HG02973 (cell line): ENCODE data around the gene SFMBT2.
A peak's percentile ranks its signal among the peaks of the same experiment; 100 is the strongest.

Experiments used
- ATAC-seq: cut with Tn5 transposase; IDR thresholded peaks from one replicate; pipeline ENCODE4 v1.9.1; 2021; ENCODE audit warnings: moderate library complexity; ENCODE audit not compliant: unreplicated experiment

Gene SFMBT2

GRCh38 chr10:7275761-7276440 lies 134.9 kb downstream of the SFMBT2 start:
- no peak for ATAC-seq

- no peak for ATAC-seq
These were observed 136.5 kb downstream of the SFMBT2 start for GRCh38 chr10:7274293-7274692.

GRCh38 chr10:7272008-7272407 lies 138.8 kb downstream of the SFMBT2 start:
- ATAC-seq = no peak

GRCh38 chr10:7269988-7270387 lies 140.8 kb downstream of the SFMBT2 start:
- ATAC-seq = no peak

GRCh38 chr10:7267142-7267541 lies 143.7 kb downstream of the SFMBT2 start:
- ATAC-seq = no peak

GRCh38 chr10:7265396-7266123 lies 145.3 kb downstream of the SFMBT2 start:
- ATAC-seq = no peak

- no peak for ATAC-seq
These were observed 146.5 kb downstream of the SFMBT2 start for GRCh38 chr10:7264313-7264756.

GRCh38 chr10:7263616-7264015 lies 147.2 kb downstream of the SFMBT2 start:
- ATAC-seq = no peak

- no peak for ATAC-seq
These were observed 149.5 kb downstream of the SFMBT2 start for GRCh38 chr10:7261351-7261750.

GRCh38 chr10:7260912-7261311 lies 149.9 kb downstream of the SFMBT2 start:
- no peak for ATAC-seq

GRCh38 chr10:7260412-7260900 lies 150.4 kb downstream of the SFMBT2 start:
- peak; percentile 62 for ATAC-seq

GRCh38 chr10:7258948-7259523 lies 151.8 kb downstream of the SFMBT2 start:
- ATAC-seq = peak; percentile 71

- ATAC-seq = no peak
These were observed 155.3 kb downstream of the SFMBT2 start for GRCh38 chr10:7255517-7255916.

- no peak for ATAC-seq
These were observed 159.0 kb downstream of the SFMBT2 start for GRCh38 chr10:7251696-7252465.

GRCh38 chr10:7250236-7250635 lies 160.6 kb downstream of the SFMBT2 start:
- no peak for ATAC-seq

- no peak for ATAC-seq
These were observed 162.2 kb downstream of the SFMBT2 start for GRCh38 chr10:7248585-7249164.

- no peak for ATAC-seq
These were observed 162.7 kb downstream of the SFMBT2 start for GRCh38 chr10:7248148-7248547.

GRCh38 chr10:7245505-7245904 lies 165.3 kb downstream of the SFMBT2 start:
- ATAC-seq = no peak

- peak; percentile 79 for ATAC-seq
These were observed 167.0 kb downstream of the SFMBT2 start for GRCh38 chr10:7243873-7244272.

GRCh38 chr10:7243139-7243538 lies 167.7 kb downstream of the SFMBT2 start:
- ATAC-seq = no peak
